22Rv1 (cell line): ENCODE measurements around the gene PLA2G2E.
A peak's percentile ranks its signal among the peaks of the same experiment; 100 is the strongest.

Experiments used
- H3K27ac ChIP-seq: fragments of 450-650 bp; 2 replicates; pipeline ENCODE4 v1.5.1; 2017
- ZFX ChIP-seq: fragments of 450-650 bp; IDR thresholded peaks from 2 replicates; pipeline ENCODE4 v1.6.1; 2017; ENCODE audit warnings: antibody characterized with exemption, borderline replicate concordance
- TF ChIP-seq, protein P1 (sequence below): fragments of 450-650 bp; IDR thresholded peaks from 2 replicates; pipeline ENCODE4 v1.5.1; 2017; ENCODE audit warnings: mild to moderate bottlenecking

Gene PLA2G2E

DNA sequence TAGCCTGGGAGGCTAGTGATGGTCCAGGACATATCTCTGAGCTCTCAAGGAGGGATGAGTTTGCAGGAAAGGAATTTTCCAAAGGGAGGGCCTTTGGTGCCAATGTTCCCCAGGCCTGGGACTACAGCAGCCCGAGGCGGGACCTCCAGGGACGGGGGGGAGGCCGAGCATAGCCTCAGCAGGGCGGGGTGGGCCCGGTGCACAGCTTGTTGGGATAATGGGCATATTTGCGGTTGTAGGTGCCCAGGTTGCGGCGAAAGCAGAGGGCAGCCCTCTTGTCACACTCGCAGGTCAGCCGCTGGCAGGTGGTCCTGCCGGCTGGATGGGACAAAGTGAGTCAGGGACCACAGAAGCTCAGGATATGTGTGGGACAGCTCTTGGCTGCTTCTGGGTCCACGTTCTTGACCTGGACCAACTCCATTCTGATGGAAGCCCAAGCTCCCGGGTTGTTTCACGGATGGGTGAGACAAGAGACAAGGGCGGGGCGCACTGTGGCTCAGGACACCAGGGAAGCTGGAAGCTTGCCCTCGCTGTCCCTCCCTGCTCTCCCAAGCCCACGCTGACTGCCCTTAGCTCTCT is 3.2 kb downstream of the PLA2G2E start:
- H3K27ac ChIP-seq = no peak overlapping the region
- TF ChIP-seq ZFX = no peak

DNA sequence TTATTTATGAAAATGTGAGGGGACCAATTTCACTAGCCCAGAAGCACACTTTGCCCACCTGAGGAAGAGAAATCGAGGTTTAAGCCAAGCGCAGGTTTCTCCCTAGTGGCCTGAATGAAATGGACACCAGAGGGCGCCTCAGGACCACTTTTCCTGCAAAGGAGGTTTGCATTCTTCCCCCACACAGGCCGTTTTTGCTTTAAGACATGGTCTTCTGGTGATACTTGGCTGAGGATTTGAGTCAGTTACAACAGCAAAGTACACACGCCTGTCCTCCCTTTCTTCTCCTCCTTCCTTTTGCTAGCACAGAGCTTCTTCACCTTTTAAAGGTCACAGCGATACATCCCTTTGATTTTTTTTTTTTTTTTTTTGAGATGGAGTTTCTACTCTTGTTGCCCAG is 5.4 kb downstream of the PLA2G2E start:
- no peak for TF ChIP-seq ZFX
- TF ChIP-seq, protein P1, sequence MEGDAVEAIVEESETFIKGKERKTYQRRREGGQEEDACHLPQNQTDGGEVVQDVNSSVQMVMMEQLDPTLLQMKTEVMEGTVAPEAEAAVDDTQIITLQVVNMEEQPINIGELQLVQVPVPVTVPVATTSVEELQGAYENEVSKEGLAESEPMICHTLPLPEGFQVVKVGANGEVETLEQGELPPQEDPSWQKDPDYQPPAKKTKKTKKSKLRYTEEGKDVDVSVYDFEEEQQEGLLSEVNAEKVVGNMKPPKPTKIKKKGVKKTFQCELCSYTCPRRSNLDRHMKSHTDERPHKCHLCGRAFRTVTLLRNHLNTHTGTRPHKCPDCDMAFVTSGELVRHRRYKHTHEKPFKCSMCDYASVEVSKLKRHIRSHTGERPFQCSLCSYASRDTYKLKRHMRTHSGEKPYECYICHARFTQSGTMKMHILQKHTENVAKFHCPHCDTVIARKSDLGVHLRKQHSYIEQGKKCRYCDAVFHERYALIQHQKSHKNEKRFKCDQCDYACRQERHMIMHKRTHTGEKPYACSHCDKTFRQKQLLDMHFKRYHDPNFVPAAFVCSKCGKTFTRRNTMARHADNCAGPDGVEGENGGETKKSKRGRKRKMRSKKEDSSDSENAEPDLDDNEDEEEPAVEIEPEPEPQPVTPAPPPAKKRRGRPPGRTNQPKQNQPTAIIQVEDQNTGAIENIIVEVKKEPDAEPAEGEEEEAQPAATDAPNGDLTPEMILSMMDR = peak; percentile 86
- no peak overlapping the region for H3K27ac ChIP-seq

DNA sequence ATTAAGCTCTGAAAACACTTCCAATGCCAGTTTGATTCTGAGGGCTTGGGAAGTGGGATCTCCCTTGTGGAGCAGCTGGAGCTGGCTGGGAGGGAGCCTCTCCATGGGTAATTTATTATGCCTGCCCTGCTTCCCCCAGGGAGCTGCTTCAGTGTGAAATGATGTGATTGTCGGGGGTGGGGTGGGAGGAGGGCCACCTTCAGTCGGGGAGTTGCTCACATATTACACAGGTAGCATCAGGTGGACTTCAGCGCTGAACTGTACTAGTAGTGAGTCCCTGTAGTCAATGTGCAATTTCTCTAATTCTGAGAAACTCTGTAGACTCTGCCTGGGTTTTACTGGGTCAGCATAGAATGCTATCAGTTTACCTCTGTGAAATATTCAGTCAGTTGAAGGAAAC is 12.8 kb downstream of the PLA2G2E start:
- TF ChIP-seq, protein P1 = no peak
- no peak for TF ChIP-seq ZFX
- no peak overlapping the region for H3K27ac ChIP-seq

DNA sequence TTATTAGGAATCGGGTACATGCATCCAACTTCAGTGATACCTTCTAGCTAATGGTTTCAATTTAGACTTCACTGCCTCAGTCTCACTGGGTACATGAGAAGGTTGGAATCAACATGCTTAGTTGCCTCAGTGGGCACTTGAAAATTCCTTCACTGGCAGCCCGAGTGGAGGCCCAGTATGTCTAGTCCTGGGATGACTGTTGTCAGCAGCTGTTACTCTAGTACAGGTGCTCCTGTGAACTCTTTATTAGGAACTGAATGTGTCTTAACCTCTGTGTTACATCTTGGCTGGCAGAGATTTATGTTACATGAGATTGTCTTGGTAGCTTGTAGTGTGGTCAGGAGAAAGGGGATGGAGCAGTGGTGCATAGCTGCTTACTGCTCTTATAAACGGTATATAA is 13.4 kb downstream of the PLA2G2E start:
- no peak for TF ChIP-seq ZFX
- TF ChIP-seq, protein P1 = no peak
- no peak overlapping the region for H3K27ac ChIP-seq

DNA sequence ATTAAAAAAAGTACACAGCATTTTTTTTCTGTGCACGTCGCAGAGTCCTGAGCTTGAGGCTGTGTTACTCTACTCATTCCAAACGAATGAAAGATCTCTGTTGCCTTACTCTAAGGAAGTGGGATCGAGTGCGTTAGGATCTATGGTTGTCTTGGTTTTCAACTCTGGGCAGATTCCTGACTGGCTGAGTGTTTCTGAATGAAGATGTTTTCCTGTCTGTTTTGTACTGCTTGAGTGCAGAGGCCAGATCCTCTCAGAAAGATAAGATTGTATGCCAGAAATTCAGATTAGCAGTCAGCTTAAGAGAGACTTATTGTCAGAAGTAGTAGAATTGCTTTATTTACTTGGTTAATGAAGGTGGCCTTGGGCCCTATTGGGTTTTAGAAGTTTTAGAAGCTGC is 14.0 kb downstream of the PLA2G2E start:
- TF ChIP-seq ZFX = no peak
- TF ChIP-seq, protein P1 = no peak
- no peak overlapping the region for H3K27ac ChIP-seq

DNA sequence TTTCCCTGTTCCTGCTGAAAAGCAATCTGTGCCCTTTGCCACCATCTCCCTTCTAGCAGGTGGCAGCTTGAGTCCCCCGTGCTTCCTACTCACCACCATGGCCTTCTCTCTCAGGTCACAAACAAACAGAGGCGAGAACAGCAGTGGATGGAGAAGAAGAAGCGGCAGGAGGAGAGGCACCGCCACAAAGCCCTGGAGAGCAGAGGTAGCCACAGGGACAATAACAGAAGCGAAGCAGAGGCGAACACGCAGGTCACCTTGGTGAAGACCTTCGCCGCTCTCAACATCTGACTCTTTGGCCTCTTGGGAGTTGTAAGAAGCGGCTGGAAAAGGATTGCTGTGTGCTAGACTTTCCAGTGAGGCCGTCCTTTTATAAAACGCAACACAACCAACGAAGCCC is 16.0 kb downstream of the PLA2G2E start:
- TF ChIP-seq ZFX = no peak
- TF ChIP-seq, protein P1 = no peak

DNA sequence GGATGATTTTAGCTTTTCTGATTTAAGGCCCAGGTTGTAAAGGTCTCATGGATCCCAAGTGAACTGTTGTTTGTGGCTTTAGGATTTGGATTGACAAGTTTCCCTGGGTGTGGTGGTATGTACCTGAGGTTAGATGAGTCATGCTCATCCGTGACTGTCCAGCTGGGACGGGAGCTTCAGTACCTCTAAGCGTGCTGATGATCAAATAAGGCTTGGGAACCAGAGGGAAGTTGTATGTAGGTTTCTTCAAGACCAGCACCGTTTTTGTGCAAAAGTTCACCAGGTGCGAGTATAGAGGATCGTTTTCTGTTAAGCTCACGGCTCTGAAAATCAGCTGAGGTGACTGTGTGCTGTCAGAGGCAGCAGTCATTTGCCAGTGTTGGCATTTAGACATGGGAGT is 19.8 kb downstream of the PLA2G2E start:
- TF ChIP-seq, protein P1 = no peak
- no peak for TF ChIP-seq ZFX
- H3K27ac ChIP-seq = 0 out of 2 replicates have a peak overlapping the region, but pooled peaks have one; percentile 12

More for the DNA sequence above, 16.0 kb downstream of the PLA2G2E start:
- no peak overlapping the region for H3K27ac ChIP-seq

DNA sequence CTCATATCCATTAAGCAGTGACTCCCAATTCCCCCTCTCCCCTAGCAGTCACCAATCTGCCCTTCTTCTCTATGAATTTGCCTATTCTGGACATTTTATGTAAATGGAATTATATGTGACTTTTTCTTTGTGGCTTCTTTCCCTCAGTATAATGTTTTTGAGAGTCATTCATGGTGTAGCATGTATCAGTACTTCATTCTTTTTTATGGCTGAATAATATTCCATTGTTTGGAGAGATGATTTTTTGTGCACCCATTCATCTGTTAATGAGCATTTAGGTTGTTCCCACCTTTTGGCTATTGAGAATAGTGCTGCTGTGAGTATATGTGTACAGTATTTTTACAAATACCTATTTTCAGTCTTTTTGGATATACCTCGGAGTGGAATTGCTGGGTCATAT is 21.8 kb downstream of the PLA2G2E start:
- no peak overlapping the region for H3K27ac ChIP-seq
- TF ChIP-seq, protein P1 = no peak
- TF ChIP-seq ZFX = no peak
